NCI-H748 (cell line): ENCODE data around the gene SLC16A14.
"Not testable (repeated sequence)": the region's sequence is repeated elsewhere in the genome, so short reads cannot be mapped to it uniquely, and the experiment has no call there.

Experiments used
- DNase-seq: peaks from one replicate; lab custom pipeline; 2025; ENCODE audit not compliant: unreplicated experiment; lab: John Stamatoyannopoulos, UW

Gene SLC16A14, protein sequence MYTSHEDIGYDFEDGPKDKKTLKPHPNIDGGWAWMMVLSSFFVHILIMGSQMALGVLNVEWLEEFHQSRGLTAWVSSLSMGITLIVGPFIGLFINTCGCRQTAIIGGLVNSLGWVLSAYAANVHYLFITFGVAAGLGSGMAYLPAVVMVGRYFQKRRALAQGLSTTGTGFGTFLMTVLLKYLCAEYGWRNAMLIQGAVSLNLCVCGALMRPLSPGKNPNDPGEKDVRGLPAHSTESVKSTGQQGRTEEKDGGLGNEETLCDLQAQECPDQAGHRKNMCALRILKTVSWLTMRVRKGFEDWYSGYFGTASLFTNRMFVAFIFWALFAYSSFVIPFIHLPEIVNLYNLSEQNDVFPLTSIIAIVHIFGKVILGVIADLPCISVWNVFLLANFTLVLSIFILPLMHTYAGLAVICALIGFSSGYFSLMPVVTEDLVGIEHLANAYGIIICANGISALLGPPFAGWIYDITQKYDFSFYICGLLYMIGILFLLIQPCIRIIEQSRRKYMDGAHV

DNA sequence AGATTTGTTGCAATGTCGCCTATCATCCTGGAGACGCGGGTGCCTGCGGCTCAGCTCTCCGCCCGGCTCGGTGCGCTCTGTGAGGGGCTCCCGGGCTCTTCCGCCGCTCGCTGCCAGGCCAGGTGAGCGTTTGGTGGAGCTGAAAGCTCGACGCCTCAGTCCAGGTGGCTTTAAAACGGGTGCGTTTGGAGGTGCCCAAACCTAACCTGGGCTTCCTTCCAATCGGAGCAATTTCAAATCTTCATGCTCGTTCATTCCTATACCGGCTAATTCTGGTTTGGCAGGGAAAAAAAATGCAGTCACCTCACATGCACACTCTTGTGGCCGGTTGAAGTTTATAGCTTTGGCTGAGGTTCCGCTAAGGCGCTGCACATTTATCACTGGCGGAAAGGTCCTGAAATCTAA lies at the start of gene SLC16A14:
TSS of gene SLC16A14 (minus strand) at position 274 of the 405 bp plus-strand sequence. CDS start 9,572 bp downstream, outside the sequence.
- DNase-seq, result peak; percentile 72

- DNase-seq, result no peak
Measured at GRCh38 chr2:230106771-230107170, 38.0 kb upstream of the SLC16A14 start.

DNA sequence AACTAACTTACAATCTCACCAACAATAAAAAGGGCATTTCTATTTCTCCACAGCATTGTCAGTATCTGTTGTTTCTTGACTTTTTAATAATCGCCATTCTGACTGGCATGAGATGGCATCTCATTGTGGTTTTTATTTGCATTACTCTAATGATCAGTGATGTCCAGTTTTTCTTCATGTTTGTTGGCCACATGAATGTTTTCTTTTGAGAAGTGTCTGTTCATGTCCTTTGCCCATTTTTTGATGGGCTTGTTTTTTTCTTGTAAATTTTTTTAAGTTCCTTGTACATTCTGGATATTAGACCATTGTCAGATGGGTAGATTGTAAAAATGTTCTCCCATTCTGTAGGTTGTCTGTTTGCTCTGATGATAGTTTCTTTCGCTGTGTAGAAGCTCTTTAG lies 33.2 kb upstream of the SLC16A14 start:
- not testable (repeated sequence) for DNase-seq

GRCh38 chr2:230097841-230098240 lies 29.1 kb upstream of the SLC16A14 start:
- DNase-seq, result no peak

GRCh38 chr2:230097424-230097823 lies 28.7 kb upstream of the SLC16A14 start:
- no peak for DNase-seq

DNA sequence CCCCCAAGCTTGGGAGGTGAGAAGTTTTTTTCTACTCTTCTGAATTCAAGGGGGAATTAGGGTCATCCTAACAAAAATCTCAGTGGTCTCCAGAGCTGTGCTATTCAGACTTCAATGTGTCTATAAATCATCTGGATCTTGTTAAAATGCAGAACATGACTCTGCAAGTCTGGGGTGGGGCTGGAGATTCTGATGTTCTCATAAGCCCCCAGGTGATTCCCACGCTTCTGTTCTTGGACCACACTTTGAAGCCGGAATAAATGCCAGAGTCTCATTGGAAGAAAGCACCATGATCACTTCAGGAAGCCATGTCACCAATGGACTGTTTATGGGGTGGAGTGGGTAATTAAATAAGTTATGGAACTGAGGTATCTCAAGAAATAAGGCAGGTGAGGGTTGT lies 22.2 kb upstream of the SLC16A14 start:
- DNase-seq, result no peak

DNA sequence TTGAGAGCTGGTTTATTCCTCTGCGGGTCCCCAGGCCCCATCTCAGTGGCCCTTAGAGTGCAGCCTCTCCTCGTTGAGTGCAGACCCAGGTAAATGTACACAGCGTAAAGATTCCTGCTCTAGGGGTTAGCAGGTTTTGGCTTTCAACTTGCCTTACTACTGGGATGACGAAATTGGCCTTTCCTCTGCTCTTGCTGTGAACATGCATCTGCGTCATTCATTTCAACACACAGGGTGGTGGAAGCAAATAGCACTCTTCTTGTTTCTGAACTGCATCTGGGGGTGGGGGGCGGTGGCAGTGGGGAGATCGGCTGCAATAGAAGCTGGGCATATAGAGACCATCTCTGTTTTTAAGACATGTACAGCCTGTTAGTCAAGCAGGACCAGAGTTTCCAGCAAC lies 16.5 kb upstream of the SLC16A14 start:
- DNase-seq, result no peak

GRCh38 chr2:230077851-230078547 lies 9.3 kb upstream of the SLC16A14 start:
- DNase-seq, result no peak

DNA sequence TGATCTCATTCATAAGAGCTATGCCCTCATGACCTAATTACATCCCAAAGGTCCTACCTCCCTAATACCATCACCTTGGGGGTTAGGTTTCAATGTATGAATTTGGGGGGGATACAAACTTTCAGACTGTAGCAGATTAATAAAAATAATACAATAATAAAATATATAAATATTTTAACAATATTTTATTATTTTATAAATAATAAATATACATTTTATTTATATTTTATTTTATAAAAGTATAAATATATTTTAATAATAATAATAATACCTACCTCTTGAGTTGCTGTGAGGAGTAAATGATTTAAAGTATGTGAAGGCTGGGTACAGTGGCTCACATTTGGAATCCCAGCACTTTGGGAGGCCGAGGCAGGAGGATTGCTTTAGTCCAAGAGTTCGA lies 8.1 kb upstream of the SLC16A14 start:
- no peak for DNase-seq

- DNase-seq, result no peak
Measured at GRCh38 chr2:230075988-230076631, 7.4 kb upstream of the SLC16A14 start.

DNA sequence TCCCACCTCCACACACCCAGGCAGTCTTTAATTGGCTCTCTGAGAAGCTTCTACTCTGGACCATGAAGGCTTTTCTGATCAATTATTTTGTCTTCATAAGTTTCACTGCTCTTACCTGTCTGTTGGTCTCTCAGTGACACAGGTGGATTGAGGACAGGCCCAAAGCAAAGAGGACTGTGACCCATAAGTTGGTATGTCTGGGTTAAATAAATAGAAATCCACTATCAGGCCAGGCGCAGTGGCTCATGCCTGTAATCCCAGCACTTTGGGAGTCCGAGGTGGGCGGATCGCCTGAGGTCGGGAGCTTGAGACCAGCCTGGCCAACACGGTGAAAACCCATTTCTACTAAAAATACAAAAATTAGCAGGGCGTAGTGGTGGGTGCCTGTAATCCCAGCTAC lies 2.7 kb upstream of the SLC16A14 start:
- no peak for DNase-seq

GRCh38 chr2:230069402-230069801 lies 678 bp upstream of the SLC16A14 start:
- no peak for DNase-seq

DNA sequence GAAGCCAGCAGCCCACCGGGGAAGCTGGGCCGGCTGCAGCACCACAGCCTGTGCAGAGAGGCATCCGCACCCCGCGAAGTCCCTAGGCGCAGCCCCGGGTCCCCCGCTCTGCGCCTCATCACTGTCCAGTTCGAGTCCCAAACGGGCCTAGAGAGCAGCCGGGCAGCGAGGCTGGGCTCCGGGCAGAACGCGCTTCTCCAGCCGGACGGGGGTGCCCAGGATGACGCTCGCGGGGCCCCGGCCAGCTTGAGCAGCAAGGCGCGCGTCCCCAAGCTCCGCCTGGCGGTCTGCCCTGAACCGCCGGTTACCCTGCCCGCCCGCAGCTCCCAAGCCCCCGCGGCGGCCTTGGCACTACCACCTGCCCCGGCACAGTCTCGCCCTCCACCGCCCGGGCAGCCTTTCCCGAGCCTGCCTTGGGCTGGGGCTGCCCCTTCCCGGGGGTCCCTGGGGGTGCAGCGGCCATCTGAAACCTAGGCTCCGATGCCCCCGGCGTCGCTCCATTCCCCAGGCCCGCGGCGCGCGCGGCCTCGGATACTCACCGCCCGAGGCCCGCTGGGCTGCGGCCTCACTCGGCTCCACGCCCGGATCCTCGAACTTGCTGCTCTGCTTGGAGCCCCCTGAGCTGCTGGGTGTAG lies 591 bp downstream of the SLC16A14 start:
- peak; percentile 63 for DNase-seq

DNA sequence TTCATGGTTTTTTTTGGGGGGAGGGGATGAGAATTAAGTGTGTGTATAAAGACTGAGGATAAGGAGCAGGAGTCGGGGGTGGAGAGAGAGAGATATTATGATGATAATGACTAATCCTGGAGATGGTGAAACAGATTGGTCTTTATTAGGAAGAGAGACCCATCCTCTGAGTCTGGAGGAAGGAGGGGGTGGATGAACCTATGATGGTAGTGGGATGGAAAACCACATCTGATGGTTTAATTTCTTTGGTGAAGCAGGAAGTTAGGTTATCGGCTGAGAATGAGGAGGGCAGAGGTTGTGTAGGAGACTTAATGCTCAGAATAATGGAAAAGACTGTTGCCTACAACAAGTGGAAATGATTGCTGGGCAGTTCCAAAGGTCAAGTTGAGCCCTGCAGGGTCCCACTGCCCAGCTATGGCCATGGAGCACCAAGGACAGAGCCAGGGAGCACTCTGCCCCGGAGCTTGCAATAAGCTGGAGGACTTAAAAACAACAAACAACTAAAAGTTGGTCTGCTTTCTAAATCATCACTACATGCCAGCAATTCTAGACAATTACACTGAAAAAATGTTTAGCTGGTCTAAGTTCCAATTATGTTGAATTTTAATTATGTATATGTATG lies 7.9 kb downstream of the SLC16A14 start:
- no peak for DNase-seq

GRCh38 chr2:230053753-230054478 lies 14.8 kb downstream of the SLC16A14 start:
- DNase-seq, result no peak

DNA sequence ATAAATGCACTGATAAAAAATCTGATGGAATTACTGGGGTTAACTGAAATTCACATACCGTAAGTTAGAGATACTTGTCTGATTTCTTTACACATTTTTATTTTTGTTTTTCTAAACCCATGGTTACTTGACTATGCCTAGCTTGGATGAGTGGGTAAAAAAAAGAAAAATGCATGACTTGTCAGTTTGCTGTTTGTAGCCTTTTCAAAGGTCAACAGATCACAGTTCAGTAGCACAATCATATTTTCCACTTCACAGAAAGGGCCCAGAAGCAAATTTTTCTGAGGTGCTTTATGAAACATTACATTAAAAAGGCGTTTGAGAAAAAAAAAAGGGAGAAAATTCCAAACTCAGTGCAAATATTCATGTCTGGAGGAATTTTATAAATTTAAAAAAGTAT lies 16.4 kb downstream of the SLC16A14 start:
- no peak for DNase-seq

GRCh38 chr2:230050136-230050535 lies 18.6 kb downstream of the SLC16A14 start:
- DNase-seq, result no peak

GRCh38 chr2:230048010-230048671 lies 20.6 kb downstream of the SLC16A14 start:
- no peak for DNase-seq

GRCh38 chr2:230046491-230046890 lies 22.2 kb downstream of the SLC16A14 start:
- no peak for DNase-seq

DNA sequence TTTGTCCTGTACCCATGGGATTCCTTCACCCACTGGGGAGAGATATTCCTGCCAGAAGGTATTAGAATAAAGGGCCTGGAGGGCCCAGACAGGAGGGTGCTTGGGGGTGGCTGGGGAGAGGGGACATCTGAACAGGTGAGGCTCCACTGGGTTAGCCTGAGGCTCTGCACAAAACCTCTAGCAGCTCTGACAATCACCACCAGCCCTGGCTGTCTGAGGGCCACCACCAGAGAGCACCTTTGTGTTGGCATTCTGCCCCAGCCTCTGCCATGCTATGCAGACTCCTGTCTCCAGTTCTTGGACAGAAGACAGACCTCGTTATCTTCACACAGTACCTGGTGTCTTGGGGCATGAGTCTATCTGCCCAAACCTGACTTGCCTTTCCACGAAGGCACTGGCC lies 25.3 kb downstream of the SLC16A14 start:
- DNase-seq, result no peak
